NK-92 (cell line): ENCODE measurements around the gene APBB2.

ENCODE experiments used
- DNase-seq: peaks from one replicate; lab custom pipeline; 2025; ENCODE audit not compliant: unreplicated experiment; lab: John Stamatoyannopoulos, UW

APBB2 gene

GRCh38 chr4:40789771-40790170 lies 424.6 kb downstream of the APBB2 start:
- DNase-seq = no peak

GRCh38 chr4:40789031-40789430 lies 425.3 kb downstream of the APBB2 start:
- no peak for DNase-seq

- DNase-seq = no peak
These were observed 426.0 kb downstream of the APBB2 start for GRCh38 chr4:40788331-40788730.

- no peak for DNase-seq
These were observed 428.6 kb downstream of the APBB2 start for GRCh38 chr4:40785727-40786126.

GRCh38 chr4:40782876-40783275 lies 431.5 kb downstream of the APBB2 start:
- DNase-seq = no peak

GRCh38 chr4:40778090-40778489 lies 436.3 kb downstream of the APBB2 start:
- no peak for DNase-seq

- DNase-seq = no peak
These were observed 445.1 kb downstream of the APBB2 start for GRCh38 chr4:40769266-40769665.

- no peak for DNase-seq
These were observed 451.1 kb downstream of the APBB2 start for GRCh38 chr4:40763228-40763716.
